ENCODE data around the gene JADE1.

JADE1 gene

DNA sequence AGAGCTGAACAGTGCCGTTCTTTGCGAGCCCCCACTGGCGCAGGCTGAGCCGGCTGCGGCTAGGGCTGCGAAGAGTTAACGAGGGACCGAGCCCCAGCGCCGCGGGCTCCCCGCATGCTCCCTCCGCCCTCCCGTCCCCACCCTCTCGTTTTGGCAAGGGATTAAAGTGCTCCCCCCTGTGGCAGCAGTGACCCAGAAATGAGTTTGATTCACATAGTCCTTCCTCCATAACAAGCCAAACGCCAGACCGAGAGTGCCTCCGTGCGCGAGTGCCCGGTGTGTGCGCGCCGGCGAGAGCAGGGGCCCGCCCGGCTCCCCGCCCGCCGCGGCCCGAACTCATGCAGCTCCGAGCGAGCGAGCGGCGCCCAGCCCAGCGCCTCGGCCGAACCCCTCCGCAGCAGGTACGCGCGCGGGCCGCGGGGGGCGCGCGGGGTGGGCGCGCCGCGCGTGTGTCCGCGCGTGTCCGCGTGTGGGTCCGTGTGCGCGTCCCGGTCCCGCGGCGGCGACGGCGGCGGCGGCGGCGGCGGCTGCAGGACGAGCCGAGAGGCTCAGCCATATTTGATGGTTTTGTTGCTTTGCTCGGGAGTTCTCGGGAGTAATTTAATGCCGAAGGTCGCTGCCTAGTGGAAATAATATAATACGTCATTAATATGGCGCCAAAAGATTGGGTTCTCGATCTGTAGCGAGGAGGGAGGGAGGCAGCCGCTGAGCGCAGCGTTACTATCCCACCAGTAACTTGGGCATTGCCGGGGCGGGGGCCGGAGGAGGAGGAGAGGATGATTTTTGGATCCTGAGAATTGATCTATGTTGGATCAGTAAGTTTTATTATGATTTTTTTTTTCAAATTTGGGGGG is at the start of gene JADE1:
Gene JADE1 (plus strand): TSS at position 224 of the 854 bp plus-strand sequence. CDS start 22,059 bp downstream, outside the sequence.
- peak; percentile 87 for DNase-seq

DNA sequence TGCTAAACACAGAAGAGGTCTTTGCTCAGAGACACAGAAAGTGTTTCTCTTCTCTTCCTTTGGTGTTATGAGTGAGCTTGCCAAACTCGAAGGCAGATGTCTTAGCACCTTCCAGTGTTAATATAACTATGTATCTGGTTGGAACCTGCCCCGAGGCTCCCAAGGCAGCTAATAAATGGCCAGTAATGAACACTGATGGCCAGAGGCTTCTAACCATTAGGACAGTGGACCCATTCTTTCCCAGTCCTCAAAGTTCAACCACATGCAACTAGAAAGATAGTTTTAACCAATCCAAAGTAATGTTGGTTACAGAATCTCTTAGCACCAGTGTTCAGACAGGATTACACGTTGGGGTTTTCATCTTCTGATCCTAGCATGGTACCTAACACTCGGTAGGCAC is 42.7 kb upstream of the JADE1 start:
- no peak for DNase-seq

DNA sequence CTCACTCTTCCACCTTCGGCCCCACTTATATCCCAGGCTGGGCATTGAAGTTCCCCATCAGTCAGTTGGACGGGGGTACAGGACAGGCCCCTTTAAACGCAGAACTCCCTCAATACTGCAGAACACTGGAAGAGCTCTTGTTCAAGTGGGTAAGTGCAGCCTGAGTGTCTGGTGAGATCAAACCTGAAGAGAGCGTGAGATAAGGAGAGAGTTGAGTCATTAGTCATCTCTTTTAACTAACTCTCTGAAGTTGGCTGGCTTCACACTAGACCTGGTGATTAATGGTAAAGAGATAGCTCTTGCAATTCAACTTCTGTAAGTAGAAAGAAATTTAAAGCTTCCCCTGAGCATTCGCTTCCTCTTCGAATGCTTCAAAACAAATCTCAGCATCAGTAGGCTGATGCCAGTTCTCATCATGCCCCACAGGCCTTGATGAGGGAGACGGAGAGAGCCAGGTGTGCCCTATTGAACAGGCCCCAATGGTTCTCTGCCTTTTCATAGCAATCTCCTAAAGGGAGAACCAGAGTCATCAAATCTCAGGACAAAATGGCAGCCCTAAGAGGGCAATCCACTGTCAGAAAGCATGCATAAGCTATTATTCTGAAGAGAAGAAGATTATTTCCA is 41.0 kb upstream of the JADE1 start:
- peak; percentile 92 for DNase-seq

DNA sequence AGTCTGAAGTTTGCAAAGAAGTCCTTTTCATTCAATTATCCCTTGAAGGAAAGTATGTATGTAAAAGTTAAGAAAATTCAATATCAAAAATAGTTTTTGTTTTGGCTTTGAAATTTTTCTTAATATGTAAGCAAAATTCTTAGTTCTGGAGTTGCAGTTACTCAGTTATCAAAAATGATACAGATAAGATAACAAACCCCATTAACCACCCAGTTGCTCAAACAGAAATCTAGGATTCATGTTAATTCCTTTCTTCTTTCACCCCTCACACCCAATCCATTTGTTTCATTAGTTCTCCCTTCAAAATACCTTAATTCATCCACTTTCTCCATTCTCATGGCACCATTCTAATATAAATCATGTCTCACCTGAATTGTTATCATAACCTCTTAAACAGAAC is 40.5 kb upstream of the JADE1 start:
- DNase-seq: peak; percentile 16

DNA sequence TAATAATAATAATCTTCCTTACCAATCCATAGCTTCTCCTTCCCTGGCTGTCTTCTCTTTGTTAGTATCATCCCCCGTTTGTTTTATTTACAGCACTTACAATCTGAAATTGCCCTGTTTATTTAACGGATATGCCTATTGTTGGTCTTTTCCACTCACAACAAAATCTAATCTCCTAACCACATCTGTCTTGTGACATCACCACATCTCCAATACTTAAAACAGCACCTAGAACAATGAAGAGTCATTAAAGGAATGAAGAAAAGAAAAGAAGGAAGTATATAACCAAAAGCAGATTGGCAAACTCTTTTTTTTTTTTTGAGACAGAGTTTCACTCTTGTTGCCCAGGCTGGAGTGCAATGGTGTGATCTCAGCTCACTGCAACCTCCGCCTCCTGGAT is 38.7 kb upstream of the JADE1 start:
- no peak for DNase-seq

DNA sequence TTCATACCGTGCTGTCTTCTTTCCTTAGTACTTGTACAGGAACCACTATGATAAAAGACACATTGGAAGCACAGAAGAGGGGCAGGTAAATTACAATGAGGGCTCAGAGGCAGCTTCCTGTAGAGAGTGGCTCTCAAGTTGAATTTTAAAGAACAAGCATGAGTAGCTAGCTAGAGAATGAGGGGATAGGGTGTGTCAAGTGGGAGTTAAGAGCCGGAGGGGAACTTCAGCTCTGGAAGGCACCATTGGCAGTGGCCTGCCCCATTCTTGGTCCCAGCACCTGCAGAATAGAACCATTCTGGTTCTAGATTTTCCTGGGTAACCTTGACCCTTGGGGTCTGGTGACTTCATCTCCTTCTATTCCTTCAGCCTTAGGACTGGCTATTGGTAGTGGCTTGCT is 34.0 kb upstream of the JADE1 start:
- no peak for DNase-seq

DNA sequence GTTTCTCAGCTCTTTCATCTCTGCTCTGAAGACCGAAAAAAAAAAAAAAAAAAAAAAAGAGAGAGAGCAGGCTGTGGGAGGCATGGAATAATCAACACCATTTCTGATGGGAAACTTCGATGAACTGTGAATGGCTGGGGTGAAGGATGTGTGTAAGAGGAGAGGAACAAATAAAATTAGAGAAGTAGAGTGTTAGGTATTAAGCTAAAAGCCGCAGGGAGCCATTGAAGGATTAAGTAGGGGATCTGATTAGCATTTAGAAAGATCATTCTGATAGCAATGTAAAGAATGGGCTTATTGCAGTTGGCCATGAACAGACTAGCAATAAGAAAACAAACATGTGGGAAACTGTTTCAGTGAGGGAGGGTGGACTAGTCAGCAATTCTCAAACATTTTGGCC is 33.6 kb upstream of the JADE1 start:
- DNase-seq: no peak

DNA sequence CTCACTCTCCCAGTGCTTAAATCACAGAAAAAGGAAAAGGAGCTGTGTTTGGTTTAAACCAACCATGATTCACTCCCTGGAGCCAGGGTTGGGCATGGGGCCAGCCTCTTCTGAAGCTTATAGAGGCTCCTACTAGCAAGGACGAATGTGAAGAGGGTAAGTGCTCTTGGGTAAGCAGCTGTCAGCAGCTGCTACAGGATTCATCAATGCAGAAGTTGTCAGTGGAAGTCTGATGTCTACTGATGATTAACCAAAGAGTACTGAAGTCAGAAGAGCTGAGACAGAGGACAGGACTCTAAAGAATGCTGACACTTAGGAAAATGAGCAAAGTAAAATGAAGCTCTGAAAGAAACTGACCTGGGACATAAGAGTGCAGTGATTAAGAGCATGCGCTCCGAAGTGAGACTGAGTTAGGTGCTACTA is 32.7 kb upstream of the JADE1 start:
- DNase-seq: peak; percentile 84

DNA sequence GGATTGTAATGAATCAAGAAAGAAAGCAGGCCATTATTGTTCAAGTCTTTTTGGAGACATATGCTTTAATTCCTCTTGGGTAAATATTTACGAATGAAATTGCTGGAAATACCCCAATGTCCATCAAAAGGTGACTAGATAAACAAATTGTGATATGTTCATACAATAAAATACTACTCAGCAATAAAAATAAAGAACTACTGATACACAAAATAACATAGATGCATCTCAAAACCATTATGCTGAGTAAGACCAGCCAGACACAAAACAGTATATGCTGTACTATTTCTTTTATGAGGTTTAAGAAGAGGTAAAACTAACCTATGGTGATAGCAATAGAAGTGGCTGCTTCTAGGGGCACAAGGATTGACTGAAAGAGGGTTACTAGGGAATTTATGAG is 28.8 kb upstream of the JADE1 start:
- no peak for DNase-seq

DNA sequence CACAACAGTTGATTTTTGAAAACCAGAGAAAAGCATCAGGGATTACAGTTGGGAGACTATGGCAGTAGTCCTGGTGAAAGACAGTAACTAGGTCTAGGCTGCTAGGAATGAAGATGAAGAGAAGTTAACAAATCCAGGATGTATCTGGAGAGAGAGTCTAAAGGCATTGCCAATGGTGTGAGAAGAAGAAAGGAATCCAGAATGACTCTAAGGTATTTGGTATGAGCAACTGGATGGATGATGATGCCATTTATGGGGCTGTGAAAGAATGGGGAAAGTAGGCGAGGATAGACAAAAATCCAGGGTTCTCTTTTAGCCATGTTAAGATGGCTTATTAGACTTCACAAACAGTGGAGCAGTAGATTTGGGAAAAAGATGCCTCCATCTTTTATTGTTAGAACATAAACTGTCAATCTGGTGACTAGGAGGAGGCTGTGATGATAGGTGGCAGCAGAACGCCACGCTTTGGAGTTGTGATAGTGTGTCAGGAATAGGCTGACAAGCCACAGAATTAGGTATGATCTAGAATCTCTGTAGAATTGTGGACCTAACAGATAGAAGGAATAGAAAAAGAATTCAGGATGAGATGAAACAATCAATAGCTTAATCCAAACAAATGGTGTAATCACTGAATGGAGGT is 27.3 kb upstream of the JADE1 start:
- no peak for DNase-seq

DNA sequence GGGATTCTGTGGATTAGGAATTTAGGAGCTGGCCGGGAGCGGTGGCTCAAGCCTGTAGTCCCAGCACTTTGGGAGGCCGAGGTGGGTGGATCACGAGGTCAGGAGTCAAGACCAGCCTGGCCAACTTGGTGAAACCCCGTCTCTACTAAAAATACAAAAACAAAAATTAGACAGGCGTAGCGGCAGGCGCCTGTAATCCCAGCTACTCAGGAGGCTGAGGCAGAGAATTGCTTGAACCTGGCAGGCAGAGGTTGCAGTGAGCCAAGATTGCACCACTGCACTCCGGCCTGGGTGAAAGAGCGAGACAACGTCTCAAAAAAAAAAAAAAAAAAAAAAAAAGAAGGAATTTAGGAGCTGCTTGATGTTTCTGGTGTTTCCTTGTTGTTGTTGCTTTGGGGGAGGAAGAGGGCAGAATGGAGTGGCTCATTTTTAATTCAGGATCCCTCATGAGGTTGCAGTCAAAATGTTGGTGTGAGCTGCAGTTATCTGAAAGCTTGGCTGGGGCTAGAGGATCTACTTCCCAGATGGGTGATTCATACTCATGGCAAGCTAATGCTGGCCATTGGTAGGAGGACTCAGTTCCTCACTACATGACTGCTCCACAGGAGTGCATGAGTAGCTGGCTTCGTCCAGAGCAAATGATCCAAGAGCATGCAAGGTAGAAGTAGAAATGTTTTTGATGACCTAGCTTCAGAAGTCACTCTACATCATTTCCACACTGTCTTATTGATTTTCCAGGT is 26.5 kb upstream of the JADE1 start:
- DNase-seq: peak; percentile 52

DNA sequence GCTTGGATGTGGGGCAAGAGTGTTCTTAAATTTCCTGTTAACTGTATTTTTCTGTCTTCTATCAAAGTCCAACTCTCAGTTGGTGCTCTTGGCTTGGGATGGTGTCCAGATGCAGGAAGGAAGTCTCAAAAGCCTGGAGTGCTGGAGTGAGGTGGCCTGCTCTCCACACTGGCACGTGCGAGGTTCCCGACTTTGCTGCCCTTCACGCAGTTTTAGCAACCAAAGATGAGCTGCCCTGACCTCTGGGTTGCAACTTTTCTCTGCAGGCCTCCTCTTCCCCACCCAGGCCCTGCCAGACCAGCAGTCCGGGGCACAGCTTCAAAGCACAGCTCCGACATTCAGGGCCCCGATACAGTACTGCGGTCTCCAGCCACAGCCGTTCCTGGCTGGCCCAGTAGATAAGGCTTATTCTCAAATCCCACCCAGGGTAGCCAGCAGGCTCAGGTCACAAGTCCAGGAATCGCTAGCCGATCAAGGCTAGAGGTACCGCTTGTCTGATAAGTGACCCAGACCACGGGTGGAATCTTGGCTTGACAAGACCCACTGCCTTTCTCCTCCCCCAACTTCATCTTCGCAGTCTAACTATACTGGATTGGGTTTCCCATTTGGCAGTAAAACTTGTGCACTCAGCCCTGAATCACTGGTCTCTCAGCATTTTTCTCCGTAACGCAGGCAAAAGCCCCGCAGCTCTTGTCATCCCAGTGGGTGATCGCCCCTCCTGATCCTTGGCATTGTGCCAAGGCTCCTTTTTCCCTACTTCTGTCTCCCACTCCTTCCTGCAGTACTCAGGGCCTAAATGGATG is 21.8 kb upstream of the JADE1 start:
- no peak for DNase-seq

DNA sequence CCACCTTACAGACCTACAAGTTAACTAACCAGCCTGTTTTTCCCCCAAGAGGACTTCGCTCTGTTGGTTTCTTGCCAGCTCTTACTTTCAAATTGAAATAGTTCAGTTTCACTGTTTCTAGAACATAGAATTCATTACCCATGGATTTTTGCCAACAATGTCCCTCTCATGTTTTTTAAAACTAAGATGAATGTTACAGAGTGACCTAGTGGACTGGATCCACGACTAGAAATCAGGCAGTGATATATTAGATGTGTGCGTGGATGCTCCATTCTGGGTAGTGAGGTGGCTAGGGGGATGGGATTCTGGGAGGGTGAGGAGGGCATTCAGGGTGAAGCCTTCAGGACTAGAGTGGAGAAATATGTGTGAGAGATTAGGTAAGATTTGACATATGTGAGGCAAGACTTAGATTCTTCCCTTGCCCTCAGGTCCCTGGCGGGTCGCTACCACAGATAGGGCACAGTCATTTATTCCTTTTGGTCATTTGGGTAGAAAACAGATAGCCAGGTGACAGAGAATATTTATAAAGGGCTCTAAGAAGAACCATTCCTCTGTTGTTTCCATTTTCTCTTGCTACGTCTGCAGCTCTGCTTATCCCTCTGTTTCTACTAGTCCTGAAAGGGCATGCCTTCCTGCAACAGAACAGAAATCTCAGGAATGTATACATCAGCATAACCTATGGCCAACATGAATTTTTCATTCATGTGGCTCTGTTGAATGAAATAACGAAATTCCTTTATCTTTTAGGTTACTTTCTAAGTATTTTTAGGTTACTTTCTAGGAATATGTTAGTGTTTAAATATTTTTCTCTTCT is 15.4 kb upstream of the JADE1 start:
- DNase-seq: peak; percentile 16

DNA sequence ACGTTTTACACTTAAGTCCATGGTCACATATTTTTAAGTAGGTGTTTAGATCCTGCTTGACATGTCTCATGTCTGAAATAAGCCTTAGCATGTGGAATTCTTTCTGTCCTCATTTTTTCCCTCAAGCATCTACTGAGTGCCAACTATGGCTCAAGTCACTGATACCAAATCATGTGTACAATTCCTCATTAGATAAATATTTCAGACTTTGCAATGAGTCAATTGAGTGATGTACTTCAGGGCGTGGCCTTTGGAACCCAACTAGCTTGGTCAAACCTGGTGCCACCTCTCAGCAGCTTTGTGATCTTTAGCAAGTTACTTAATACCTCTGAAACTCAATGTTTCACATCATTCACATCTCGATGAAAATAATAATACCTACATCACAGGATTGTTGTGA is 12.6 kb upstream of the JADE1 start:
- peak; percentile 43 for DNase-seq

DNA sequence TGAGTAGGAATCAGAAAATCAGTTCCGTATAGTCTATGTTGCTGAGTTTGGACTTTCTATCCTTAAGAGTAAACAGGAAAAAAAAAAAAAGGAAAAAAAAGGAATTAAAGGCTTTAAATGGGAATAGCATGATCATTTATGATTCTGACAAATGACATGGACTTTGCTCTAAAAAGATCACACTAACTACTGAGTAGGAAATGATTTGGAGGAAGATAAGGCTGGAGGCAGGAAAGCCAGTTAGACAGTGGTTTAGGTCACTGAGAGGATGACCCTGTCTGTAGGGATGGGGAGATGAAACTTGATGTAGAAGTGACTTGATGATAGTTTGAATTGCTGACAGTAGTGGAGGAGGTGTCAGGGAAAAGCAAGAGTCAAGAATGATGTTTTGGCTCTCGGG is 9.2 kb upstream of the JADE1 start:
- DNase-seq: no peak

DNA sequence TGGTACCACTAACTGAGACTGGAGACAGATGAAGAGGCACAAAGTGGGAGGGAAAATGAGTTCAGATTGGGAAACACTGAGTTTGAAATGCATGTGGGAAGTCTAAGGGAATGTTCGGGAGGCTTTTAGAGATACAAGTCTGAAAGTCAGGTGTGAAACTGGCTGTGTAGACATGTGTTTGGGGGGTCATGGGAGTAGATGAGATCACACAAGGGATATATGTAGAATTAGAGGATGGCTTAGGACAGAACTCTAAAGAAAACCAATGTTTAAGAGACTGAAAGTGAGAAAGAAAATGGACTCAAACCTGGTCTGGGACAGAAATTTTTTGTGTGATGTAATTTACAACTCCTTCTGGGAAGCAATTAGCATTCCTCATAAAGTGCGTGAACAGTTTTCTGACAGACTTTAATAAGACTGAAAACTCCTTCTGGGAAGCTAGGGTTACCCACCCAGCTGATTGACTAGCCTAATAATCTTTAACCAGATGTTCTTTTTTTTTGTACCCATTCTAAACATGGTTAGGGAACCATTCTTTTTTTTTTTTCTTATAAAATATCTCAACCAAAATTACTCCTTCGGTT is 8.7 kb upstream of the JADE1 start:
- DNase-seq: no peak

DNA sequence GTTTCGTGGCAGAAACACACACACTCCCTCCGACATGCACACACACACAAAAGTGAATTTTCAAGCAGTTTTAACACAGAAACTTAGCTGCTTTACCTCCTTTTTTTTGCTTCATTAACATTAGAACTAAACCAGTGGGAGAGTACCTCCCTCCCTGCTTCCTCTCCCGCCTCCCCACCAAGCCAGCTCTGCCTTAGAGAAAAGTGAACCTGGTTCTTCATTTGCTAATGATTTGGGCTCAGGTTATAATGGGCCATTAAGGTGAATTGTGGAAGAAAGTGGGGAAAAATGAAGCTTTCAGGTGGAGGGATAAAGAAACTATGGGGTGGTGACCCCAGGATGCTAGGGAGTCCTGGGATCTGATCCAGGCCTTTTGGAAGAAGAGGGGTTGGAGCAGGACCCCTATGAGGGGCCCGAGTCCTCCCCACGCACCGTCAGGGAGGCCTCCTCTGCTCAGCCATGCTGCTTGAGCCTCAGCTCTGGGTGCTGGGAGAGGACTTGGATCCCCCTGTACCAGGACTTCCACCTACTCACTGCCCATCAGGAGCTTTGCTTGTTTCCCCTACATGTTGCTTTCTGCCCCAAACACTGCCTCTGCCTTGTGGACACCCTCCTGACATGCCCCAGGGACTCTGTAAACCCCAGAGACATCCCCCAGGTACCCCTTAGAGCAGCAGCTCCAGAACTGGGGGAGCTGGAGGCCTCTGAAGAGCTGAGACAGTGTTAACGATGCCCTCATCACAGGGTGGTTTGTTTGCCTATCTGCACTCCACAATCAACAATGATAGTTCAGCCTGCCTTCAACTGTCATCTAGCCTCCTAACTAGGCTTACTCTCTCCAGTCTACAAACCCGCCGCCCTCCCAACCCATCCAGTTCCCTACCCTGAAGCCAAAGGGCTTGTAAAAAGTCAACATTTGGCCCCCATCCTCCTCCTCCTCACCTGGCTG is 6.5 kb upstream of the JADE1 start:
- DNase-seq: no peak

DNA sequence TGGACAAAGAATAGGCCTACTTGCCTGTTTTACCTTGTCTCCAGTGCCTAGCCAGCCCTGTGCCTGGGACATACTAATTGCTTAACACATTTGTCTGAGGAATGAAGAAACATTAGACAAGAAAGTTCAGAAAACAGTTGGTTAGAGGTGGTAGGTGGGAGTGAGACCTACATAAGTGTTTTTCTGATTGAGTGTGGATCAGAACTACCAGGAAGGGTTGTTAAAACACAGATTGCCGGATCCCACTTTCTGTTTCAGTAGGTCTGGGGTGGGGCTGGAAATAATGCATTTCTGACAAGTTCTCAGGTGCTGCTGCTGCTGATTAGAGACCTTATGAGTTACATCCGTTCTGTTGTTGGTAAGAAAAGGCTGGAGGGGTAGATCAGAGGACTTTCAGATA is 5.7 kb upstream of the JADE1 start:
- no peak for DNase-seq

DNA sequence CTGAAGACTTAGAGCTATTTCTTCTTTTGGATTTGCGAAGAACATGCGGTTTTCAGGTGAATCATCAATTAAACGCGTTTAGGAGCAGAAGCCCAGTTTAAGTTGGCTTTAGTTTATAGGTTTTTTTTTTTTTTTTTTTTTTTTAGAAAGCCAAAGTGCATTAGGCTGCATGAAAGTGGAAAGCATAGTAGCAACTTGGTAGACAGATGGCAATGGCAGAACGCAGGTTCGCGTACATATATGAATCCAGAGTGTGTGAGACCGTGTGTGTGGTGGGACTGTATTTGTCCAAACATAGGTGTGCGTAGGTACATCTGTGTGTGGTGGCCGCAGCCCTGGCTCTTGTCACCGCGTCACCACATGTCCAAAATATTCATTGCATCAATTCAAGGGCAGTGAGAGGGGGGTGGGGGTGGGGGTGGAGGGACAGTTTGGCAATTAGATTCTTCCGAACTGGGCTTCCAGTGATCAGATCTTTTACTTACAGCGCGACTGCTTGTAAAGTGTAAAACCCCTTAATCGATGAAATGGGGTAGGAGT is 901 bp downstream of the JADE1 start:
- no peak for DNase-seq
